ENCODE data around the gene TCTN3. TPM values are rescaled to one million over a fixed set of nuclear protein-coding genes. Genes with fewer than 3 reads are reported as not detected.

Gene TCTN3
- total and polyA plus RNA-seq, 2 of the 13 experiments (the other 11 are each of a cell fraction or from before 2014, with no cell fraction given): 53.3 to 60.0 TPM

DNA sequence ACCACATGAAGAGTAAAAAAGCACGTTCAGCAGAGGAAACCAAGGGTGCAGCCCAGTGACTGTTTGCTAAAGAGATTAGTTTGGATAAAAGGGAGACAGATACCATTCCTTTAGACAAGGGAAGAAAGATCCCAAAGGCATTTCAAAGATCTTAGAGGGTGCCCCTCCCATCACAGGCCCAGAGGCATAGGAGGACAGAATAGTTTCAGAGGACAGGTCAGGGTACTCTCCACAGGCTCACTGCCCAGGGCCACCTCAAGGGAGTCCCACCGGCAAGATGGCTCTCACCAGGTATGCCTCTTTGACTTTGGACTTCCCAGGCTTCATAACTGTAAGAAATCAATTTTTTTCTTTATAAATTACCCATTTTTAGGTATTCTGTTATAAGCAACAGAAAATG is 4.7 kb upstream of the TCTN3 start:
- H3K4me2 ChIP-seq (ENCODE audit: low read depth, low read length): no peak overlapping the region
- 0 out of 2 replicates have a peak, but pooled peaks cover 5% of the 10 kb centered on the region for H3K4me1 ChIP-seq (ENCODE audit: insufficient read depth, low read length)
- no peaks in the 10 kb centered on the region for H4K20me1 ChIP-seq (ENCODE audit: insufficient read depth, low read length)
- ChIA-PET POLR2A (no interaction called here), CTCF (ENCODE audit: low intra/inter-chr PET ratio, low total read pairs) (no interaction called here)
- H3K9me3 ChIP-seq (ENCODE audit: low read length): no peaks in the 10 kb centered on the region
- no peak overlapping the region for H3K4me3 ChIP-seq (replicated peaks in 1 of 3; ENCODE audit: insufficient read depth in 1 of 3, low read depth in 2 of 3, low read length in 3 of 3)
- intact Hi-C loops (cut with micrococcal nuclease; ENCODE audit: unreplicated experiment) (no loop called here), in situ Hi-C loops (cut with HindIII; ENCODE audit: extremely low pct_ligation_motif_present, low pct_unique_long_range_greater_than_20kb) (loop anchor here (5.0 kb wide), 1 partner anchor 144 kb away; no protein-coding TSS in a partner anchor)
- FAIRE-seq (no peak), DNase-seq (ENCODE audit: low spot score) (no peak), ATAC-seq (no peak)
- TF ChIP-seq, protein P1, sequence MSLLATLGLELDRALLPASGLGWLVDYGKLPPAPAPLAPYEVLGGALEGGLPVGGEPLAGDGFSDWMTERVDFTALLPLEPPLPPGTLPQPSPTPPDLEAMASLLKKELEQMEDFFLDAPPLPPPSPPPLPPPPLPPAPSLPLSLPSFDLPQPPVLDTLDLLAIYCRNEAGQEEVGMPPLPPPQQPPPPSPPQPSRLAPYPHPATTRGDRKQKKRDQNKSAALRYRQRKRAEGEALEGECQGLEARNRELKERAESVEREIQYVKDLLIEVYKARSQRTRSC (CRISPR knock-in tag; IDR thresholded peaks at IDR 0.05; ENCODE audit: low read depth): no peak
- TF ChIP-seq BRCA1 (CRISPR knock-in tag; IDR thresholded peaks at IDR 0.05) (no peak), ZNF589 (CRISPR knock-in tag; conservative IDR thresholded peaks at IDR 0.05) (no peak), ZNF160 (CRISPR knock-in tag; IDR thresholded peaks at IDR 0.05) (no peak), FOXP1 (IDR thresholded peaks at IDR 0.05) (no peak), FOXP1 (CRISPR knock-in tag; IDR thresholded peaks at IDR 0.05) (no peak), ZNF20 (CRISPR knock-in tag; IDR thresholded peaks at IDR 0.05) (no peak), NPAS2 (CRISPR knock-in tag; IDR thresholded peaks at IDR 0.05; ENCODE audit: borderline replicate concordance) (no peak), RBM39 (IDR thresholded peaks at IDR 0.05; ENCODE audit: low read depth, low read length, poor library complexity, severe bottlenecking) (no peak), ZNF383 (CRISPR knock-in tag; IDR thresholded peaks at IDR 0.05; ENCODE audit: borderline replicate concordance) (no peak), ETV5 (CRISPR knock-in tag; IDR thresholded peaks at IDR 0.05; ENCODE audit: borderline replicate concordance) (no peak), ZNF546 (CRISPR knock-in tag; conservative IDR thresholded peaks at IDR 0.05) (no peak)
- TF ChIP-seq, protein P2, sequence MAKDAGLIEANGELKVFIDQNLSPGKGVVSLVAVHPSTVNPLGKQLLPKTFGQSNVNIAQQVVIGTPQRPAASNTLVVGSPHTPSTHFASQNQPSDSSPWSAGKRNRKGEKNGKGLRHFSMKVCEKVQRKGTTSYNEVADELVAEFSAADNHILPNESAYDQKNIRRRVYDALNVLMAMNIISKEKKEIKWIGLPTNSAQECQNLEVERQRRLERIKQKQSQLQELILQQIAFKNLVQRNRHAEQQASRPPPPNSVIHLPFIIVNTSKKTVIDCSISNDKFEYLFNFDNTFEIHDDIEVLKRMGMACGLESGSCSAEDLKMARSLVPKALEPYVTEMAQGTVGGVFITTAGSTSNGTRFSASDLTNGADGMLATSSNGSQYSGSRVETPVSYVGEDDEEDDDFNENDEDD (CRISPR knock-in tag; IDR thresholded peaks at IDR 0.05; ENCODE audit: borderline replicate concordance): no peak
- TF ChIP-seq, protein P3, sequence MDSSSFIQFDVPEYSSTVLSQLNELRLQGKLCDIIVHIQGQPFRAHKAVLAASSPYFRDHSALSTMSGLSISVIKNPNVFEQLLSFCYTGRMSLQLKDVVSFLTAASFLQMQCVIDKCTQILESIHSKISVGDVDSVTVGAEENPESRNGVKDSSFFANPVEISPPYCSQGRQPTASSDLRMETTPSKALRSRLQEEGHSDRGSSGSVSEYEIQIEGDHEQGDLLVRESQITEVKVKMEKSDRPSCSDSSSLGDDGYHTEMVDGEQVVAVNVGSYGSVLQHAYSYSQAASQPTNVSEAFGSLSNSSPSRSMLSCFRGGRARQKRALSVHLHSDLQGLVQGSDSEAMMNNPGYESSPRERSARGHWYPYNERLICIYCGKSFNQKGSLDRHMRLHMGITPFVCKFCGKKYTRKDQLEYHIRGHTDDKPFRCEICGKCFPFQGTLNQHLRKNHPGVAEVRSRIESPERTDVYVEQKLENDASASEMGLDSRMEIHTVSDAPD (CRISPR knock-in tag; IDR thresholded peaks at IDR 0.05): no peak
- H3K79me2 ChIP-seq (ENCODE audit: insufficient read depth, low read length): peaks cover 3% of the 10 kb centered on the region
- no peaks in the 10 kb centered on the region; a peak in 1 of 5 replicates for H3K27me3 ChIP-seq (ENCODE audit: control insufficient read depth in 1 of 2, insufficient read depth in 2 of 2, low read length in 2 of 2)
- H3K27ac ChIP-seq (ENCODE audit: extremely low read length, insufficient read depth, low read length): no peak overlapping the region
- H3K9ac ChIP-seq (ENCODE audit: insufficient read depth, low read depth, low read length): no peak overlapping the region
- no peaks in the 10 kb centered on the region for H3K36me3 ChIP-seq (replicated peaks in 1 of 2; ENCODE audit: control insufficient read depth in 1 of 2, insufficient read depth in 2 of 2, low read length in 2 of 2)
- BruUV-seq (replicated peaks): no TSS peak
- 33% methylated on average over 2 of the region's 2 CpGs for WGBS (ENCODE audit: low lambda C conversion rate)
- no peak overlapping the region for H2AFZ ChIP-seq (ENCODE audit: low read length)

All from HepG2 (cell line).